NCI-H2196 treated with DMSO at 0.1 percent for 48 hours (cell line): ENCODE results near the gene OR6B2.
"Not testable (repeated sequence)": the region's sequence is repeated elsewhere in the genome, so short reads cannot be mapped to it uniquely, and the experiment has no call there.

Source experiments
- DNase-seq: peaks from one replicate; lab custom pipeline; 2025; ENCODE audit not compliant: unreplicated experiment; lab: John Stamatoyannopoulos, UW

The OR6B2 gene

GRCh38 chr2:240030379-240031094, at the start of gene OR6B2:
Gene OR6B2 (minus strand): TSS chr2:240030429. CDS start chr2:240030429, 0 bp downstream.
- DNase-seq, result no peak

GRCh38 chr2:240078631-240079030, 48.4 kb upstream of the OR6B2 start:
- no peak for DNase-seq

- no peak for DNase-seq
Measured at GRCh38 chr2:240077442-240077841, 47.2 kb upstream of the OR6B2 start.

- DNase-seq, result no peak
Measured at GRCh38 chr2:240074545-240074944, 44.3 kb upstream of the OR6B2 start.

- DNase-seq, result no peak
Measured at GRCh38 chr2:240070907-240071306, 40.7 kb upstream of the OR6B2 start.

GRCh38 chr2:240069829-240070228, 39.6 kb upstream of the OR6B2 start:
- no peak for DNase-seq

GRCh38 chr2:240068193-240068592, 38.0 kb upstream of the OR6B2 start:
- no peak for DNase-seq

GRCh38 chr2:240066489-240066888, 36.3 kb upstream of the OR6B2 start:
- DNase-seq, result no peak

GRCh38 chr2:240064898-240065297, 34.7 kb upstream of the OR6B2 start:
- no peak for DNase-seq

GRCh38 chr2:240060977-240061591, 30.9 kb upstream of the OR6B2 start:
- DNase-seq, result peak; percentile 21

- DNase-seq, result no peak
Measured at GRCh38 chr2:240056678-240057077, 26.4 kb upstream of the OR6B2 start.

GRCh38 chr2:240055177-240055917, 25.1 kb upstream of the OR6B2 start:
- DNase-seq, result no peak

- no peak for DNase-seq
Measured at GRCh38 chr2:240053173-240054155, 23.2 kb upstream of the OR6B2 start, which contains the start of gene OR6B3. Gene OR6B3 (minus strand): TSS chr2:240053521.

- no peak for DNase-seq
Measured at GRCh38 chr2:240052524-240052923, 22.3 kb upstream of the OR6B2 start.

GRCh38 chr2:240051697-240052096, 21.5 kb upstream of the OR6B2 start:
- DNase-seq, result no peak

GRCh38 chr2:240050278-240050677, 20.0 kb upstream of the OR6B2 start:
- no peak for DNase-seq

- DNase-seq, result no peak
Measured at GRCh38 chr2:240048237-240048636, 18.0 kb upstream of the OR6B2 start.

- DNase-seq, result no peak
Measured at GRCh38 chr2:240045098-240045497, 14.9 kb upstream of the OR6B2 start.

- not testable (repeated sequence) for DNase-seq
Measured at GRCh38 chr2:240044096-240044495, 13.9 kb upstream of the OR6B2 start.

- no peak for DNase-seq
Measured at GRCh38 chr2:240043279-240043989, 13.2 kb upstream of the OR6B2 start.
